VCaP (cell line): ENCODE measurements around the gene NEK6.

Experiments
- H3K27ac ChIP-seq: fragments of 450-650 bp; 2 replicates; pipeline ENCODE4 v1.5.1; 2017
- CTCF ChIP-seq: fragments of 450-650 bp; conservative IDR thresholded peaks from 2 replicates; pipeline ENCODE4 v1.5.1; 2017; ENCODE audit warnings: mild to moderate bottlenecking, moderate library complexity

The NEK6 gene

GRCh38 chr9:124258607-124259157, 933 bp downstream of the NEK6 start:
- no peak for TF ChIP-seq CTCF

DNA sequence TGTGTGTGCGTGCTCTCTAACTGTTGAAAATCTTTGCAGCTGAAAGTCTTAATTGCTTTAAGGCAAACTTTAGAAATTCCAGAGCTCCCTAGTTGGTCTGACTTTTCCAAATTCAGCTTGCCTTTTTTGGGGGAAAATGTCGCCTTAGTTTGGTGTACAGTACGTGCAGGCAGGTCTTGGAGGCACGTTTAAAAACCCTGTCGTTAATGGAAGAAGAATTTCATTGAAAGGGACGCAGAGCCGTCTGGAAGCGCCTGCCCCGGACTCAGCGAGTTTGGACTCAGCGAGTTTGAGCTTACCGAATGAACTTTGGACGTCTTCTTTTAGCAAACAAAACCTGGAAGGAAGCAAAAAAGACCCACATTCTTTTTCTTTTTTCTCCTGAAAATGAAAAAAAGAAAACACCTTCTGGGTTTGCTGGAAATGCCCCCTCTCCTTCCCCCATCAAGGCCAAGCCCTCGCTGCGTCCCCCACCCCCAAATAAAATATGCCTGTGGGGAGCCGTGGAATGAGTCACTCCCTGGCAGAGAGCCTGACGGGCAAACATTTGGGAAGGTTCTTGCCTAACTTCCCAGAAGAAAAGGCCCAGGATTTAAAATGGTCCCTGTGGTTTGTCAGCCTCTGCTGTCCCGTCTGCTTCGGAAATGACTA, 1.5 kb downstream of the NEK6 start:
- no peak for TF ChIP-seq CTCF
- H3K27ac ChIP-seq = peak overlapping the region; percentile 97

More at GRCh38 chr9:124258607-124259157, 933 bp downstream of the NEK6 start:
- peak overlapping the region; percentile 97 for H3K27ac ChIP-seq

GRCh38 chr9:124260769-124261603, 3.2 kb downstream of the NEK6 start:
- TF ChIP-seq CTCF = no peak
- H3K27ac ChIP-seq = peak overlapping the region; percentile 97

GRCh38 chr9:124261736-124262648, 4.2 kb downstream of the NEK6 start:
- H3K27ac ChIP-seq = no peak overlapping the region
- no peak for TF ChIP-seq CTCF

GRCh38 chr9:124262649-124262972, 4.9 kb downstream of the NEK6 start:
- TF ChIP-seq CTCF = no peak
- H3K27ac ChIP-seq = no peak overlapping the region

GRCh38 chr9:124263213-124263612, 5.5 kb downstream of the NEK6 start:
- H3K27ac ChIP-seq = no peak overlapping the region
- no peak for TF ChIP-seq CTCF
